Left ventricle myocardium inferior (tissue), 1 donor: ENCODE data around the gene MAP7. TPM values are rescaled to one million over a fixed set of nuclear protein-coding genes. Genes with fewer than 3 reads are reported as not detected.

Source experiments
- DNase-seq: peaks from one replicate; pipeline ENCODE4 v3.0.0-alpha.2; 2020
- H3K27ac ChIP-seq: fragments of 200-600 bp; replicated peaks from 2 replicates; pipeline ENCODE4 v1.8.0; 2021
- H3K27me3 ChIP-seq: fragments of 200-600 bp; 2 replicates; pipeline ENCODE4 v1.8.0; 2021; ENCODE audit warnings: low read depth
- H3K36me3 ChIP-seq: fragments of 200-600 bp; 2 replicates; pipeline ENCODE4 v1.8.0; 2021
- H3K4me1 ChIP-seq: fragments of 200-600 bp; 2 replicates; pipeline ENCODE4 v1.8.0; 2021
- H3K4me3 ChIP-seq: fragments of 200-600 bp; 2 replicates; pipeline ENCODE4 v1.8.0; 2021; ENCODE audit warnings: mild to moderate bottlenecking, moderate library complexity
- H3K9me3 ChIP-seq: fragments of 200-600 bp; replicated peaks from 2 replicates; pipeline ENCODE4 v1.8.0; 2021
- intact Hi-C: fragments of 100-400 bp; cut with micrococcal nuclease; formaldehyde crosslinking; loops from one replicate; pipeline ENCODE4 v1.11.0; 2022
- total RNA-seq: library from RNA; stranded (reverse); fragmentation: NEBNext Ultra II Directional; extraction: Animal tissue kit (Norgen Biotek cat#: 25700); gene quantifications from one replicate; pipeline ENCODE4 v1.2.1, GENCODE V29; 2021
- TF ChIP-seq, protein P1 (sequence below): fragments of 200-600 bp; IDR thresholded peaks from 2 replicates; pipeline ENCODE4 v1.8.0; 2021; ENCODE audit warnings: antibody characterized with exemption, mild to moderate bottlenecking, borderline replicate concordance
- donor health status: DM: no; HTN: yes; CAD: no; lungs with severe emphysema.

The MAP7 gene
- total RNA-seq, 1 donor from 2014 or later: 3.1 TPM

DNA sequence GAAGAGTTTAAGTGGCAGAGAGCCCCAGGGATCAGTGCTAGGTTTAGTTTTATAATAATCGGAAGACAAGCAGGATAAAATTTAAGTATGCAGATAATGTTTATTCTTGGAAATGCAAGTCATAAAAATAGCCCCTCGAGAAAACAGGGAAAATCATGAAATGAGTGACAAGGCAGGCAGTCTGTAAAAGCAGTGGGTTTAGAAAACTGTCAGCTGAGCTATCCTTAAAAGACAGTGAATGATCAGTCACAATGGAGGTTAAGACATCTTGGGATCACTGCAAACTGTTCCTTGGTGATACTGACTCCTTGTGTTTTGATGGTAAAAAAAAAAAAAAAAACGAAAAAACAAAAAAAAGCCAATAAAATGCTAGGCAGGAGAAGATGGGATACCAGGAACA, 199.3 kb downstream of the MAP7 start:
- TF ChIP-seq, protein P1, sequence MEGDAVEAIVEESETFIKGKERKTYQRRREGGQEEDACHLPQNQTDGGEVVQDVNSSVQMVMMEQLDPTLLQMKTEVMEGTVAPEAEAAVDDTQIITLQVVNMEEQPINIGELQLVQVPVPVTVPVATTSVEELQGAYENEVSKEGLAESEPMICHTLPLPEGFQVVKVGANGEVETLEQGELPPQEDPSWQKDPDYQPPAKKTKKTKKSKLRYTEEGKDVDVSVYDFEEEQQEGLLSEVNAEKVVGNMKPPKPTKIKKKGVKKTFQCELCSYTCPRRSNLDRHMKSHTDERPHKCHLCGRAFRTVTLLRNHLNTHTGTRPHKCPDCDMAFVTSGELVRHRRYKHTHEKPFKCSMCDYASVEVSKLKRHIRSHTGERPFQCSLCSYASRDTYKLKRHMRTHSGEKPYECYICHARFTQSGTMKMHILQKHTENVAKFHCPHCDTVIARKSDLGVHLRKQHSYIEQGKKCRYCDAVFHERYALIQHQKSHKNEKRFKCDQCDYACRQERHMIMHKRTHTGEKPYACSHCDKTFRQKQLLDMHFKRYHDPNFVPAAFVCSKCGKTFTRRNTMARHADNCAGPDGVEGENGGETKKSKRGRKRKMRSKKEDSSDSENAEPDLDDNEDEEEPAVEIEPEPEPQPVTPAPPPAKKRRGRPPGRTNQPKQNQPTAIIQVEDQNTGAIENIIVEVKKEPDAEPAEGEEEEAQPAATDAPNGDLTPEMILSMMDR: no peak
- no peaks in the 10 kb centered on the region for H3K9me3 ChIP-seq
- no peaks in the 10 kb centered on the region for H3K27me3 ChIP-seq
- H3K36me3 ChIP-seq: no peaks in the 10 kb centered on the region
- DNase-seq: no peak
- H3K4me1 ChIP-seq: no peaks in the 10 kb centered on the region
- H3K27ac ChIP-seq: no peak overlapping the region
- intact Hi-C loops: no loop called here
- H3K4me3 ChIP-seq: no peak overlapping the region

DNA sequence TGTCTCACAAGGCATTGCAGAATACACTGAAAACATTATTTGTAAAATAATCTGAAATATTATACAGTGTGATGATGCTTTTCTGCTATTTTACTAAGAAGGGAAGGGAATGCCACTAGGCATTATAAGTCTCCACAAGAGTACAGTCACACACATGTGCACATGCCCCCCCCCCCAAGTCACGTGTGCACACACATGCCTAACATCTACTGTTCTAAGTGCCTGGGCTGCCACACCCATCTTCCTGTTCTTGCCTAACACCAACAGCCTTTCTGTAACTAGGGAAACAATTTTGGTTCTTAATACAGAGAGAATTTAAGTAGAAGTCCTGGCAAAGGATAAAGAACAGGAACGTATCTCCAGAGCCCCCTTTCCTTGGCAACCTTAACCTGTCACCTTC, 202.4 kb downstream of the MAP7 start:
- Histone ChIP-seq H3K36me3 (no peaks in the 10 kb centered on the region), H3K27ac (no peak overlapping the region), H3K4me1 (no peaks in the 10 kb centered on the region), H3K9me3 (no peaks in the 10 kb centered on the region), H3K4me3 (no peak overlapping the region), H3K27me3 (no peaks in the 10 kb centered on the region)
- intact Hi-C loops: no loop called here
- TF ChIP-seq, protein P1: no peak
- DNase-seq: no peak

DNA sequence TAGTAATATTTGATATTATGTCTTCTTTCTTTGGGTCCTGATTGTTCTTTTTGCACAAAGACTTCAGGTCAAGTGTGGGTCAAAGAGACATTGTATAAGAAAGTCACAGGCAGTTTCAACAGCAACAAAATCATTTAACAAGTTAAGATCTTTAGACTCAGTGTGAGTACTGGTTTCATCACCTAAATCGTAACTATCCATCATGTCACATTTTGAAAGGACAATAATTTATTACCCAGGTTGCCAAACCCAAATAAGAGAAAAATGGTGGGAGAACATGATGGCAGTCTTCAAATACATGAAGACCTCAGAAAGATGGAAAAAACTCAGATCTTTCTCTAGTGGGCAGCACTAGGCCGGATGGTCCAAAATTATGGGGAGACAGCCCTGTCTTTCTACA, 205.1 kb downstream of the MAP7 start:
- intact Hi-C loops: no loop called here
- no peaks in the 10 kb centered on the region for H3K9me3 ChIP-seq
- DNase-seq: no peak
- TF ChIP-seq, protein P1: no peak
- H3K27me3 ChIP-seq: no peaks in the 10 kb centered on the region
- H3K27ac ChIP-seq: no peak overlapping the region
- no peaks in the 10 kb centered on the region for H3K4me1 ChIP-seq
- no peaks in the 10 kb centered on the region for H3K36me3 ChIP-seq
- H3K4me3 ChIP-seq: no peak overlapping the region

DNA sequence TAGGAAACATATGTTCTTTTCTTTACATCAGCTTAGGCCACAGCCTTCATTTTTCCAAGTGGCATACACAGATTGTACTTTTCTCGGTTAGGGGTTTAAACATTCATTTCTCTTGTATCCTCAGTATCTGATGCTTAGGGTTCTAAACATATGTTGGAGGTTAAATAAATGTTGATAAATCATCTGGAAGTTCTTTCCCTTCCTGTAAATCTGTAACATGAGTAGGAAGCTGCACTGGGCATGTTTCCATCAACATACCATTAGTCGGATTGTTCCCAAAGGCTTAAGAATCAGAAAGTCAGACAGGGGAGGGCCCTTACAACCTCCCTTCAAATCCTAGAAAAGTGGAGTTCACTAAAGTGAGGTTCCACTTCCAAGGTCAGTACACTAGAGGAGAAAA, 205.8 kb downstream of the MAP7 start:
- intact Hi-C loops: no loop called here
- Histone ChIP-seq H3K4me3 (no peak overlapping the region), H3K9me3 (no peaks in the 10 kb centered on the region), H3K4me1 (no peaks in the 10 kb centered on the region), H3K27ac (no peak overlapping the region), H3K36me3 (no peaks in the 10 kb centered on the region), H3K27me3 (no peaks in the 10 kb centered on the region)
- TF ChIP-seq, protein P1: no peak
- DNase-seq: no peak

DNA sequence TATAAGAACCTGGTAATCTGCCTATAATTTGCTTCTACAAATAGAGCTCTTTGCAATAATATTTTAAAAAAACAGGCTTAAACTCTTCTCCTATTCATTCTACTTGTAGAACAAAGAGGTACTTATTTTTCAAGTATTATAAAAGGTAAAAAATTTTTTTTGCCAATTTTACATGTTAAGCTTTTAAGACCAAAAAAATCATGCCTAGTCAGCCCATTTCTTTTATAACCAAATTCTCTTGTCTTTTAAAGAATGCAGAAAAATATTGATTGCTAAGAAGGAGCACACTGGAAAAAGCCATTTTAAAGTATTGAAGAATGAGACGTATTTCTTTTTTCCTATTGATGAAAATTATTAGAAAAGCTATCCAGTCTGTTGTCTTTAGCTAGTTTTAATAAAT, 206.5 kb downstream of the MAP7 start:
- DNase-seq: no peak
- Histone ChIP-seq H3K27me3 (no peaks in the 10 kb centered on the region), H3K36me3 (no peaks in the 10 kb centered on the region), H3K27ac (no peak overlapping the region), H3K4me3 (no peak overlapping the region), H3K9me3 (no peaks in the 10 kb centered on the region), H3K4me1 (no peaks in the 10 kb centered on the region)
- intact Hi-C loops: no loop called here
- TF ChIP-seq, protein P1: no peak

DNA sequence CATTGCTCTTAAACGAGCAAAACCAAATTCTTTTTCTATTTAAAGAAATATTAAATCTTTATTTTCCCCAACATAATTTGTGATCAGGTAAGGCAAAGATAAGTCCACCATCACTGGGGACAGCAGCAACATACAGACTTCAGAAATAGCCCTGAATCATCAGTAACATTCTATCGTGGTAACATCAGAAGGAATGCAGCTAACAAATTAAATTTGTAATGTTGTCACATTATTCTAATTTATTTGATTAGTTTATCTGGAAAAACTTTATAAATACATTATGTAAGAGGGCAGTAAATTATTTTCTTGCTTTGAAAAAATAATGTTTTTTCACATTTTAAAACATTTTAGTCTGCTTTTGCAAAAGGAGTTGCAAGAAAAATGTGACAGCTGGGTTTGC, 206.9 kb downstream of the MAP7 start:
- no peak overlapping the region for H3K27ac ChIP-seq
- intact Hi-C loops: no loop called here
- TF ChIP-seq, protein P1: no peak
- no peak overlapping the region for H3K4me3 ChIP-seq
- no peak for DNase-seq
- H3K36me3 ChIP-seq: no peaks in the 10 kb centered on the region
- H3K9me3 ChIP-seq: no peaks in the 10 kb centered on the region
- H3K27me3 ChIP-seq: no peaks in the 10 kb centered on the region
- no peaks in the 10 kb centered on the region for H3K4me1 ChIP-seq
